Mesenchymal stem cell (in vitro differentiated cells and primary cell): ENCODE data around the gene SERP2.
A peak's percentile ranks its signal among the peaks of the same experiment; 100 is the strongest.

ENCODE experiments used
- DNase-seq: peaks from one replicate; pipeline ENCODE4 v3.0.0-alpha.2; 2013
- H2AFZ ChIP-seq: one replicate; pipeline ENCODE4 v1.6.1; 2013; ENCODE audit warnings: low read depth, mild to moderate bottlenecking, control low read depth, inconsistent platforms, low read length, moderate library complexity
- H2AK5ac ChIP-seq: 2 replicates; pipeline ENCODE4 v1.6.1; 2013; ENCODE audit warnings: low read length, moderate library complexity, mild to moderate bottlenecking, inconsistent platforms; ENCODE audit not compliant: severe bottlenecking
- H2BK120ac ChIP-seq: one replicate; pipeline ENCODE4 v1.6.1; 2013; ENCODE audit warnings: low read depth, mild to moderate bottlenecking, inconsistent platforms, low read length, moderate library complexity
- H2BK12ac ChIP-seq, 2 experiments: one replicate each; pipeline ENCODE4 v1.6.1; 2013; ENCODE audit warnings: inconsistent platforms in 2 of 2, low read length in 2 of 2, mild to moderate bottlenecking in 2 of 2, moderate library complexity in 2 of 2, control low read depth in 1 of 2
- H2BK15ac ChIP-seq: one replicate; pipeline ENCODE4 v1.6.1; 2013; ENCODE audit warnings: mild to moderate bottlenecking, low read depth, inconsistent platforms; ENCODE audit not compliant: poor library complexity, severe bottlenecking
- H2BK5ac ChIP-seq: 2 replicates; pipeline ENCODE4 v1.6.1; 2013; ENCODE audit warnings: low read depth, mild to moderate bottlenecking, low read length, control low read depth, inconsistent platforms; ENCODE audit not compliant: poor library complexity, severe bottlenecking
- H3K14ac ChIP-seq, 2 experiments: one replicate each; pipeline ENCODE4 v1.6.1; 2013; ENCODE audit warnings: inconsistent platforms in 2 of 2, low read length in 2 of 2, control low read depth in 1 of 2, mild to moderate bottlenecking in 1 of 2, moderate library complexity in 1 of 2
- H3K18ac ChIP-seq, 2 experiments: one replicate each; pipeline ENCODE4 v1.6.1; 2013; ENCODE audit warnings: inconsistent platforms in 2 of 2, low read length in 2 of 2, control low read depth in 1 of 2, low read depth in 1 of 2, mild to moderate bottlenecking in 1 of 2
- H3K23ac ChIP-seq, 2 experiments: one replicate each; pipeline ENCODE4 v1.6.1; 2013; ENCODE audit warnings: inconsistent platforms in 2 of 2, low read length in 2 of 2, mild to moderate bottlenecking in 2 of 2, moderate library complexity in 2 of 2, control low read depth in 1 of 2
- H3K27ac ChIP-seq: 2 replicates; pipeline ENCODE4 v1.5.1; 2013; ENCODE audit warnings: mild to moderate bottlenecking, moderate library complexity, low read length, control low read depth, inconsistent platforms; ENCODE audit not compliant: poor library complexity, severe bottlenecking
- H3K27me3 ChIP-seq, 2 experiments: 2 replicates each; pipeline versions ENCODE4 v1.6.1 to v1.7.0; 2013; ENCODE audit warnings: low read length in 2 of 2, mild to moderate bottlenecking in 2 of 2, moderate library complexity in 2 of 2, control low read depth in 1 of 2, inconsistent platforms in 1 of 2; ENCODE audit not compliant: control insufficient read depth in 1 of 2, insufficient read depth in 1 of 2
- H3K36me3 ChIP-seq, 2 experiments: 2 replicates each; pipeline versions ENCODE4 v1.6.1 to v1.7.0; 2013; ENCODE audit warnings: low read length in 2 of 2, control low read depth in 1 of 2, inconsistent platforms in 1 of 2, low read depth in 1 of 2, mild to moderate bottlenecking in 1 of 2; ENCODE audit not compliant: insufficient read depth in 2 of 2, control insufficient read depth in 1 of 2
- H3K4ac ChIP-seq, 2 experiments: one replicate each; pipeline ENCODE4 v1.6.1; 2013; ENCODE audit warnings: inconsistent platforms in 2 of 2, low read length in 2 of 2, mild to moderate bottlenecking in 2 of 2, moderate library complexity in 2 of 2, control low read depth in 1 of 2, low read depth in 1 of 2
- H3K4me1 ChIP-seq: 2 replicates; pipeline ENCODE4 v1.6.1; 2013; ENCODE audit warnings: low read depth, low read length, control low read depth; ENCODE audit not compliant: control insufficient read depth, insufficient read depth
- H3K4me2 ChIP-seq: 2 replicates; pipeline ENCODE4 v1.6.1; 2013; ENCODE audit warnings: low read length, mild to moderate bottlenecking, inconsistent platforms; ENCODE audit not compliant: poor library complexity, severe bottlenecking
- H3K4me3 ChIP-seq, 2 experiments: 2 replicates each; pipeline versions ENCODE4 v1.5.1 to v1.7.0; 2013; ENCODE audit warnings: low read length in 2 of 2, mild to moderate bottlenecking in 2 of 2, control low read depth in 1 of 2, low read depth in 1 of 2; ENCODE audit not compliant: insufficient read depth in 1 of 2
- H3K79me1 ChIP-seq: replicated peaks from 2 replicates; pipeline ENCODE4 v1.6.1; 2013; ENCODE audit warnings: mild to moderate bottlenecking, control low read depth, low read length, inconsistent platforms; ENCODE audit not compliant: poor library complexity, severe bottlenecking
- H3K9ac ChIP-seq: 2 replicates; pipeline ENCODE4 v1.7.0; 2013; ENCODE audit warnings: mild to moderate bottlenecking, low read length, moderate library complexity
- H3K9me3 ChIP-seq: 2 replicates; pipeline ENCODE4 v1.7.0; 2013; ENCODE audit warnings: mild to moderate bottlenecking, low read length; ENCODE audit not compliant: control insufficient read depth
- H4K8ac ChIP-seq: one replicate; pipeline ENCODE4 v1.6.1; 2013; ENCODE audit warnings: inconsistent platforms, mild to moderate bottlenecking, low read length, moderate library complexity
- H4K91ac ChIP-seq: one replicate; pipeline ENCODE4 v1.6.1; 2013; ENCODE audit warnings: mild to moderate bottlenecking, low read length, inconsistent platforms
- WGBS: methylation state at CpG from one replicate; pipeline ENCODE4 v1.1.7; 2013; ENCODE audit warnings: mixed read lengths; 5-methylcytosine and 5-hydroxymethylcytosine counted together

SERP2 gene

GRCh38 chr13:44368062-44368591 lies 5.5 kb upstream of the SERP2 start:
- H3K4me1 ChIP-seq: peaks cover 13% of the 10 kb centered on the region
- H2BK5ac ChIP-seq: no peak overlapping the region
- peaks cover 2% of the 10 kb centered on the region for H3K79me1 ChIP-seq
- H3K14ac ChIP-seq: no peak overlapping the region
- no peak overlapping the region for H2BK120ac ChIP-seq
- H2BK12ac ChIP-seq: no peak overlapping the region
- no peak overlapping the region for H4K8ac ChIP-seq
- H4K91ac ChIP-seq: no peak overlapping the region
- H3K27ac ChIP-seq: no peak overlapping the region
- peak overlapping the region in 1 of 2 experiments; percentile 16 for H3K4me3 ChIP-seq
- DNase-seq: peak; percentile 52
- H2AFZ ChIP-seq: no peak overlapping the region
- no peaks in the 10 kb centered on the region for H3K27me3 ChIP-seq
- WGBS: 17% methylated on average over 6 of the region's 6 CpGs
- H3K18ac ChIP-seq: no peak overlapping the region
- no peaks in the 10 kb centered on the region for H3K36me3 ChIP-seq
- no peak overlapping the region for H3K4ac ChIP-seq
- H3K9me3 ChIP-seq: no peaks in the 10 kb centered on the region
- H3K4me2 ChIP-seq: no peak overlapping the region
- H3K9ac ChIP-seq: no peak overlapping the region
- no peak overlapping the region for H2BK15ac ChIP-seq
- no peak overlapping the region for H3K23ac ChIP-seq
- H2AK5ac ChIP-seq: no peak overlapping the region

GRCh38 chr13:44368599-44369368 lies 4.8 kb upstream of the SERP2 start:
- peaks cover 4% of the 10 kb centered on the region for H3K79me1 ChIP-seq
- no peak overlapping the region for H3K4me3 ChIP-seq
- H3K14ac ChIP-seq: no peak overlapping the region
- H3K9me3 ChIP-seq: no peaks in the 10 kb centered on the region
- H3K4me1 ChIP-seq: peaks cover 18% of the 10 kb centered on the region
- no peak overlapping the region for H4K91ac ChIP-seq
- H3K9ac ChIP-seq: no peak overlapping the region
- no peak overlapping the region for H2BK120ac ChIP-seq
- no peak overlapping the region for H2BK15ac ChIP-seq
- H2AK5ac ChIP-seq: no peak overlapping the region
- H4K8ac ChIP-seq: no peak overlapping the region
- no peak overlapping the region for H3K4ac ChIP-seq
- H2BK12ac ChIP-seq: no peak overlapping the region
- no peak overlapping the region for H3K18ac ChIP-seq
- H3K27ac ChIP-seq: no peak overlapping the region
- H3K23ac ChIP-seq: no peak overlapping the region
- no peak for DNase-seq
- H2AFZ ChIP-seq: no peak overlapping the region
- H3K36me3 ChIP-seq: no peaks in the 10 kb centered on the region
- H2BK5ac ChIP-seq: no peak overlapping the region
- H3K27me3 ChIP-seq: no peaks in the 10 kb centered on the region
- WGBS: 75% methylated on average over 2 of the region's 5 CpGs
- H3K4me2 ChIP-seq: no peak overlapping the region

DNA sequence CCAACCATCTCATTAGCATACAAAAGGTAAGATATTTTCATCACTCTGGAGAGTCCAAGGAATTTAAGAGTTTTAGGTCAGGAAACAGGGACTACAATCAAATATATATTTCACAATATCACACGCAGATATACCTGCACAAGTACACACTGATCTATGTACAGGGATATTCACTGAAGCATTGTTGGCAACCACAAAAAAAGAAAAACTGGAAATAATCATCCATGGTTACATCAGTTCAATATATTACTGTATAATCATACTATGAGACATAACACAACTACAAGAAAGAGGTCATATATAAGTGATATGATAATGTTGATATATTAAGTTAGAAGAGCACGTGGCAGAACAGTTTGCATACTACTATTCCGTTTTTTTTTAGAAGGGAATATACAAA lies 2.2 kb upstream of the SERP2 start:
- no peak overlapping the region for H3K27ac ChIP-seq
- no peak overlapping the region for H4K8ac ChIP-seq
- WGBS: 94% methylated on average over 3 of the region's 3 CpGs
- no peak overlapping the region for H2BK120ac ChIP-seq
- no peak overlapping the region for H4K91ac ChIP-seq
- no peaks in the 10 kb centered on the region for H3K27me3 ChIP-seq
- no peak overlapping the region for H3K23ac ChIP-seq
- H2BK12ac ChIP-seq: no peak overlapping the region
- no peak for DNase-seq
- H3K36me3 ChIP-seq: no peaks in the 10 kb centered on the region
- no peak overlapping the region for H3K4me2 ChIP-seq
- H2BK15ac ChIP-seq: no peak overlapping the region
- H2AK5ac ChIP-seq: no peak overlapping the region
- H3K79me1 ChIP-seq: peaks cover 4% of the 10 kb centered on the region
- no peak overlapping the region for H3K14ac ChIP-seq
- no peak overlapping the region for H3K18ac ChIP-seq
- H2AFZ ChIP-seq: no peak overlapping the region
- H2BK5ac ChIP-seq: no peak overlapping the region
- no peak overlapping the region for H3K4me3 ChIP-seq
- peaks cover 15% of the 10 kb centered on the region for H3K4me1 ChIP-seq
- H3K4ac ChIP-seq: no peak overlapping the region
- H3K9me3 ChIP-seq: no peaks in the 10 kb centered on the region
- no peak overlapping the region for H3K9ac ChIP-seq

DNA sequence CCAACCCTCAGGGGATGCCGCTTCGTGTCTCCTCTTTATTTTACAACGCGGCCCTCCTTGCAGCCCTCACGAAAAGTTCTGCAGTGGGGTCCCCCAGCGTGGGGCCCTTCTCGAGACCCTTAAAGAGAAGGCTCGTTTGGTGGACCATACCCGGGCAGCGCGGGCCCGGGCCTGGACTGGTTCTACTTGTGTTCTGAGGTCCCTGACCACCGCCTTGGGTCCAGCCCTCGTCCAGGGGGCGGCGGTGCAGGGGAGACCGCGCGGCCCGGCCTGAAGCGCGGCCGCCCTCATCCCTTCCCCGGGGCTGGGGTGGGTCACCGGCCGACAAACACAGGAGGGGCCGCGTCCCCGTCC lies 400 bp upstream of the SERP2 start:
- Histone ChIP-seq H3K14ac (peak overlapping the region in 1 of 2 experiments; percentile 95), H3K9me3 (no peaks in the 10 kb centered on the region), H3K23ac (peak overlapping the region in 1 of 2 experiments; percentile 91), H2AFZ (peak overlapping the region; percentile 89), H3K79me1 (peaks cover 4% of the 10 kb centered on the region), H3K27ac (no peak overlapping the region), H3K4me2 (peak overlapping the region; percentile 88), H2AK5ac (peak overlapping the region; percentile 18), H4K8ac (peak overlapping the region; percentile 99), H3K27me3 (no peaks in the 10 kb centered on the region), H2BK15ac (peak overlapping the region; percentile 79), H4K91ac (peak overlapping the region; percentile 70), H2BK120ac (peak overlapping the region; percentile 55), H3K4me3 (peak overlapping the region; percentile 71 to 82), H3K4me1 (peaks cover 15% of the 10 kb centered on the region), H3K36me3 (no peaks in the 10 kb centered on the region), H2BK5ac (no peak overlapping the region), H3K9ac (peak overlapping the region; percentile 80), H3K4ac (peak overlapping the region; percentile 29 to 92), H3K18ac (peak overlapping the region; percentile 88 to 92), H2BK12ac (no peak overlapping the region)
- DNase-seq: no peak
- WGBS: 35% methylated on average over 28 of the region's 29 CpGs
